Measurements from ENCODE around the gene TMPRSS9. TPM values are rescaled to one million over a fixed set of nuclear protein-coding genes. Genes with fewer than 3 reads are reported as not detected.

Gene TMPRSS9
- total and polyA plus RNA-seq, 12 donors: 0.32 to 1.7 (median 1.1) TPM

DNA sequence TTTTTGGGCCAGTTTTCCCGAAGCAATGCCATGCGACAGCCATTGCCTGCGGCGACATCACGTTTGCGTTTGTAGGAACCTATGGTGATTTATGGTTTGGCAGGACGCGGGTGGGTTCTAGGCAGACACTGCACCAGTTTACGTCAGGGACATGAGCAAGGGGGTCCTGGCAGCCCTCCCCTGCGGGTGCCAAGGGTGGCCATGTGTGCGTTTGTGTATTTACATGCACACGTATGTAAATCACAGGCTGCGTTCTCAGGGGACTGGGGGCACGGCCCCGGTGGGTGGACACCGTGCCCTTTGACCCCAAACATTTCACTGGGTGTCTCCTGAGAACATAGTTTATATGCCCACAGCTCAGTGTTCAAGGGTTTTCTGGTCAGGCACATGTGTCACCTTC lies 9.4 kb upstream of the TMPRSS9 start:
- Histone ChIP-seq H3K27ac (no peak overlapping the region), H3K4me1 (replicated peaks in 1 of 2) (no peaks in the 10 kb centered on the region), H3K27me3 (no peaks in the 10 kb centered on the region), H3K4me3 (no peak overlapping the region), H3K36me3 (replicated peaks in 1 of 2) (peaks cover 0 to 16% of the 10 kb centered on the region in 2 donors), H3K9me3 (replicated peaks in 1 of 3) (no peaks in the 10 kb centered on the region)
- WGBS, 4 donors: 89 to 94% (median 90%) methylated on average over 16 of the region's 16 CpGs
- TF ChIP-seq POLR2A (IDR thresholded peaks at IDR 0.05): no peak
- TF ChIP-seq, protein P1, sequence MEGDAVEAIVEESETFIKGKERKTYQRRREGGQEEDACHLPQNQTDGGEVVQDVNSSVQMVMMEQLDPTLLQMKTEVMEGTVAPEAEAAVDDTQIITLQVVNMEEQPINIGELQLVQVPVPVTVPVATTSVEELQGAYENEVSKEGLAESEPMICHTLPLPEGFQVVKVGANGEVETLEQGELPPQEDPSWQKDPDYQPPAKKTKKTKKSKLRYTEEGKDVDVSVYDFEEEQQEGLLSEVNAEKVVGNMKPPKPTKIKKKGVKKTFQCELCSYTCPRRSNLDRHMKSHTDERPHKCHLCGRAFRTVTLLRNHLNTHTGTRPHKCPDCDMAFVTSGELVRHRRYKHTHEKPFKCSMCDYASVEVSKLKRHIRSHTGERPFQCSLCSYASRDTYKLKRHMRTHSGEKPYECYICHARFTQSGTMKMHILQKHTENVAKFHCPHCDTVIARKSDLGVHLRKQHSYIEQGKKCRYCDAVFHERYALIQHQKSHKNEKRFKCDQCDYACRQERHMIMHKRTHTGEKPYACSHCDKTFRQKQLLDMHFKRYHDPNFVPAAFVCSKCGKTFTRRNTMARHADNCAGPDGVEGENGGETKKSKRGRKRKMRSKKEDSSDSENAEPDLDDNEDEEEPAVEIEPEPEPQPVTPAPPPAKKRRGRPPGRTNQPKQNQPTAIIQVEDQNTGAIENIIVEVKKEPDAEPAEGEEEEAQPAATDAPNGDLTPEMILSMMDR (IDR thresholded peaks at IDR 0.05): no peak
- no peak for DNase-seq
- intact Hi-C loops (cut with DNase I): no loop called here

DNA sequence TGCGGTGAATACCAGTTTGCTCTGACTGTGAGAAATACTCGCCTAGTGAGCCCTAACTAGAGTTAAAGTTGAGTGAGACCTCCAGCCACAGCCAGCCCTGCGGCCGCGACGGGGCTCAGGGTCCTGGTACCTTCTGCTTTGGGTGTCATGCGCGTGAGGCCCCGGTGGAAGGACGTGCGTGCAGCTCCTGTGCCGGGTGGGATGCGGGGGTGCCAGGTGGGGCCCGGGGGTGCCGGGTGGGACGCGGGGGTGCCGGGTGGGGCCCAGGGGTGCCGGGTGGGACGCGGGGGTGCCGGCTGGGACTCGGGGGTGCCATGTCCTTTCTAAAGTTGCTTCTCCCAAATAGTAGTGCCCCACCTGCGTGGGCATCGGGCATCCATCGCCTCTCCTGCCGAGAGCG lies 8.5 kb upstream of the TMPRSS9 start:
- Histone ChIP-seq H3K27me3 (no peaks in the 10 kb centered on the region), H3K4me1 (replicated peaks in 1 of 2) (no peaks in the 10 kb centered on the region), H3K9me3 (replicated peaks in 1 of 3) (no peaks in the 10 kb centered on the region), H3K36me3 (replicated peaks in 1 of 2) (peaks cover 0 to 16% of the 10 kb centered on the region in 2 donors), H3K27ac (no peak overlapping the region), H3K4me3 (no peak overlapping the region)
- DNase-seq: no peak
- intact Hi-C loops (cut with DNase I): no loop called here
- 96 to 97% (median 97%) methylated on average over 15 to 28 of the region's 28 CpGs; no CpG with 5 or more reads in 1 of the 4 donors for WGBS, 4 donors
- no peak for TF ChIP-seq POLR2A (IDR thresholded peaks at IDR 0.05)
- TF ChIP-seq, protein P1 (IDR thresholded peaks at IDR 0.05): no peak

DNA sequence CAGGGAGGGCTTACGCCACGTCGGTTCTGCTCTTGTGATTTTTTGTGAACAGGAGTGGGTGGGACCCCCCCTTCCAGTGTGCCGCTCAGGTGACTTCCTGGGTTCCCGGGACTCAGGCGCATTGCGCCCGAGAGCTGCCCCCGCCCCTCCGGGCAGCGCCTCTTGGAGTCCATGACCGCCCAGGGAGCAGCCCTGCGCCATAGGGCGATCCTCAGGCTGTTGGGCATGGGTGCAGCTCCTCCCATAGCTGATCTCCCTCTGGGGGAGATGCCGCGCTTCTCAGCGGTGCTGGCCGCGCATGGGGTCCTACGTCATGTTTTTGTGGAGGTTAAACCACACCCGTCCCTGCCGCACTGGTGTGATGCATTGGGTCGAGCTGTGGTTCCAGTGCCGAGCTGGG lies 7.9 kb upstream of the TMPRSS9 start:
- WGBS, 4 donors: 61 to 94% (median 79%) methylated on average over 3 to 24 of the region's 24 CpGs
- Histone ChIP-seq H3K4me1 (replicated peaks in 1 of 2) (no peaks in the 10 kb centered on the region), H3K36me3 (replicated peaks in 1 of 2) (peaks cover 0 to 13% of the 10 kb centered on the region in 2 donors), H3K27ac (no peak overlapping the region), H3K9me3 (replicated peaks in 1 of 3) (no peaks in the 10 kb centered on the region), H3K27me3 (no peaks in the 10 kb centered on the region), H3K4me3 (no peak overlapping the region)
- intact Hi-C loops (cut with DNase I): no loop called here
- DNase-seq: no peak
- TF ChIP-seq POLR2A (IDR thresholded peaks at IDR 0.05): no peak
- TF ChIP-seq, protein P1 (IDR thresholded peaks at IDR 0.05): no peak

DNA sequence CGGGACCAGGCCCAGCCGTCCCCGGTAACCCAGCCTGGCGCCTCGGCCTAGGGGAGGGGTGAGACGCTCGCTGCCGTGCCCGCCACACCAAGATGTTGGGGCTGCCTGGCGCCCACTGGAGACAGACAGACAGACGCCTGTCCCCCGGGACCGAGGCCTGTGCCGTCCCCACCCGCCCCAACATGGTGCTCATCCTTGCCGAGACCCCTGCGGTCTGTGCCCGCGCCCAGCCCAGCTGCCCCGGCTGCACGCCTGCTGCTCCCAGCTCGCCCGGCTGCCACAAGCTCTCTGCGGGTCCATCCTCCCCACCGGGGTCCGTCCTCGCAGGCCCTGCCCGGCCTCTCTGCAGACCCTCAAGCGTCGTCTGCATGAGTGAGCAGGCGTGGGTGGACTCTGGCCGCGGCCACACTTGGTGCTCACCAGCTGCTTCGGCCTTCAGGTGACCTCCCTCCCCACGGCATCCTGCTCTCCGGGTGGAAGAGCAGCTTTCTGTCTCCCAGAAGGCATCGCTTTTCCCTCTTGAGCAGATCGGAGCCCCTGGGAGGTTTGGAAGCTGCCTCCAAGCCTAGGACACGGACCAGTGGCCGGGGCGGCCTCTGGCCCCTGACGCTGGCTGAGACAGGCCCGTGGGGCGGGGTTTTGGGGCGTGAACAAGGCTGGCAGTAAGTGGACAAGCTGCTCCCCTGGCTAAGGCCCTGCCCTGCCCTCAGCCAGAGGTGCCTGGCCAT lies 6.7 kb upstream of the TMPRSS9 start:
- intact Hi-C loops (cut with DNase I): no loop called here
- H3K27ac ChIP-seq: no peak overlapping the region
- H3K4me1 ChIP-seq (replicated peaks in 1 of 2): no peaks in the 10 kb centered on the region
- H3K4me3 ChIP-seq: no peak overlapping the region
- DNase-seq: no peak
- whole genome bisulfite sequencing, 4 donors: 88 to 94% (median 92%) methylated on average over 31 to 45 of the region's 45 CpGs
- H3K36me3 ChIP-seq (replicated peaks in 1 of 2): peaks cover 0 to 13% of the 10 kb centered on the region in 2 donors
- H3K9me3 ChIP-seq (replicated peaks in 1 of 3): no peaks in the 10 kb centered on the region
- TF ChIP-seq, protein P1 (IDR thresholded peaks at IDR 0.05): no peak
- no peak for TF ChIP-seq POLR2A (IDR thresholded peaks at IDR 0.05)
- no peaks in the 10 kb centered on the region for H3K27me3 ChIP-seq

All from adrenal gland (tissue), 12 donors.